Prostate gland (tissue), 2 donors: ENCODE measurements around the gene PDE4D.
A peak's percentile ranks its signal among the peaks of the same experiment; 100 is the strongest.

Experiments used
- CTCF ChIP-seq, 4 experiments: fragments of 200-600 bp in 2 of 4; fragments of 450-650 bp in 2 of 4; sonication (generic) in 2 of 4; IDR thresholded peaks; 1 replicate in 3 of 4; 2 replicates in 1 of 4; pipeline ENCODE4 v1.5.1; 2016 to 2019; ENCODE audit warnings: antibody characterized with exemption in 4 of 4, mild to moderate bottlenecking in 2 of 4, moderate library complexity in 2 of 4
- POLR2A ChIP-seq: fragments of 450-650 bp; IDR thresholded peaks from one replicate; pipeline ENCODE4 v1.6.1; 2016; ENCODE audit warnings: antibody characterized with exemption, mild to moderate bottlenecking

GRCh38 chr5:59218424-59219045 lies 675.0 kb downstream of the PDE4D start:
- TF ChIP-seq CTCF (IDR thresholded peaks at IDR 0.05) = peak in 3 of 4 experiments; percentile 34 to 53 (median 40)
- no peak for TF ChIP-seq POLR2A
